ENCODE measurements around the gene NSL1.

GRCh38 chr1:212780759-212781158 is 10.8 kb downstream of the NSL1 start:
- TF ChIP-seq CTCF (IDR thresholded peaks at IDR 0.05; ENCODE audit: insufficient read depth, low read length, poor library complexity, severe bottlenecking) (no peak), EZH2phosphoT487 (conservative IDR thresholded peaks at IDR 0.05; ENCODE audit: low read length) (no peak)

All from SU-DHL-6 (cell line).